ENCODE data around the gene PRMT9.

- TF ChIP-seq CTCF (IDR thresholded peaks at IDR 0.05): no peak
- no peak for TF ChIP-seq POLR2A (IDR thresholded peaks at IDR 0.05)
Measured at GRCh38 chr4:147674496-147674895, 9.5 kb downstream of the PRMT9 start.
